Parathyroid adenoma (tissue), 2 donors: ENCODE data around the gene TRIM71.
A peak's percentile ranks its signal among the peaks of the same experiment; 100 is the strongest.

Experiments
- H2AFZ ChIP-seq: fragments of 300-600 bp; sonication (generic); one replicate; pipeline ENCODE4 v1.7.0; 2017; ENCODE audit warnings: antibody characterized with exemption, mild to moderate bottlenecking
- H3K27ac ChIP-seq: fragments of 300-600 bp; sonication (generic); one replicate; pipeline ENCODE4 v1.7.0; 2017
- H3K27me3 ChIP-seq: fragments of 300-600 bp; sonication (generic); one replicate; pipeline ENCODE4 v1.7.0; 2017; ENCODE audit warnings: low read length; ENCODE audit not compliant: control insufficient read depth, insufficient read depth
- H3K36me3 ChIP-seq: fragments of 300-600 bp; sonication (generic); one replicate; pipeline ENCODE4 v1.7.0; 2017; ENCODE audit warnings: low read length; ENCODE audit not compliant: control insufficient read depth, insufficient read depth
- H3K4me1 ChIP-seq: fragments of 300-600 bp; sonication (generic); one replicate; pipeline ENCODE4 v1.7.0; 2017; ENCODE audit warnings: control low read depth
- H3K4me2 ChIP-seq: fragments of 300-600 bp; sonication (generic); one replicate; pipeline ENCODE4 v1.7.0; 2017; ENCODE audit warnings: low read length
- H3K4me3 ChIP-seq: fragments of 300-600 bp; sonication (generic); one replicate; pipeline ENCODE4 v1.7.0; 2017; ENCODE audit warnings: low read depth, low read length
- H3K79me2 ChIP-seq: fragments of 300-600 bp; sonication (generic); one replicate; pipeline ENCODE4 v1.7.0; 2017; ENCODE audit warnings: control low read depth
- H3K9ac ChIP-seq: fragments of 300-600 bp; sonication (generic); one replicate; pipeline ENCODE4 v1.7.0; 2017; ENCODE audit warnings: mild to moderate bottlenecking
- H3K9me3 ChIP-seq: fragments of 300-600 bp; sonication (generic); one replicate; pipeline ENCODE4 v1.7.0; 2017; ENCODE audit warnings: low read length; ENCODE audit not compliant: control insufficient read depth
- TF ChIP-seq, protein P1 (sequence below): fragments of 300-600 bp; sonication (generic); IDR thresholded peaks from one replicate; pipeline ENCODE4 v1.7.0; 2017; ENCODE audit warnings: antibody characterized with exemption, mild to moderate bottlenecking
- donor health status: primary hyperparathyroidism.

The TRIM71 gene

DNA sequence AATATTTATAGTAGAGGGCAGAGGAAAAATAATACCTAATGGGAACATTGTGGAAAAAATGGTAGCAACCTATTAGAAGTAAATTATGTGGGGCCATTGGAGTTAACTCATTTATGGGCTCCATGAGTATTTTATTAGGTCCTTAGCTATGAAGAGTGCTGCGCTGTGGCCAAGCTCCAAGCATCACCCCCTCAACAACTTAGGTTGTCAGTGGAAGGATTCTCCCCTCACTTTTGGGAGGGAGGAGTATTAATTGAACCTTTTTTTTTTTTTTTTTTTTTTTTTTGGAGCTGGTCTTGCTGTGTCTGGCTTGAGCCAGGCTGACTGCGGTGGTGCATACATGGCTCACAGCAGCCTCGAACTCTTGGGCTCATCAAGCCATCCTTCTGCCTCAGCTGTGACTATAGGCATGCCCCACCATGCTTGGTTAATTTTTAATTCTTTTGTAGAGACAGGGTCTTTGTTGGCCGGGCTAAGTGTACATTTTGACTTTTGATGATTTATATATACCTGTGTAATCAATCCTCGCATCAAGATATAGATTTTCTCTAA lies 45.2 kb downstream of the TRIM71 start:
- no peaks in the 10 kb centered on the region for H3K4me1 ChIP-seq
- TF ChIP-seq, protein P1, sequence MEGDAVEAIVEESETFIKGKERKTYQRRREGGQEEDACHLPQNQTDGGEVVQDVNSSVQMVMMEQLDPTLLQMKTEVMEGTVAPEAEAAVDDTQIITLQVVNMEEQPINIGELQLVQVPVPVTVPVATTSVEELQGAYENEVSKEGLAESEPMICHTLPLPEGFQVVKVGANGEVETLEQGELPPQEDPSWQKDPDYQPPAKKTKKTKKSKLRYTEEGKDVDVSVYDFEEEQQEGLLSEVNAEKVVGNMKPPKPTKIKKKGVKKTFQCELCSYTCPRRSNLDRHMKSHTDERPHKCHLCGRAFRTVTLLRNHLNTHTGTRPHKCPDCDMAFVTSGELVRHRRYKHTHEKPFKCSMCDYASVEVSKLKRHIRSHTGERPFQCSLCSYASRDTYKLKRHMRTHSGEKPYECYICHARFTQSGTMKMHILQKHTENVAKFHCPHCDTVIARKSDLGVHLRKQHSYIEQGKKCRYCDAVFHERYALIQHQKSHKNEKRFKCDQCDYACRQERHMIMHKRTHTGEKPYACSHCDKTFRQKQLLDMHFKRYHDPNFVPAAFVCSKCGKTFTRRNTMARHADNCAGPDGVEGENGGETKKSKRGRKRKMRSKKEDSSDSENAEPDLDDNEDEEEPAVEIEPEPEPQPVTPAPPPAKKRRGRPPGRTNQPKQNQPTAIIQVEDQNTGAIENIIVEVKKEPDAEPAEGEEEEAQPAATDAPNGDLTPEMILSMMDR: no peak
- no peak overlapping the region for H3K9ac ChIP-seq
- no peaks in the 10 kb centered on the region for H3K27me3 ChIP-seq
- no peak overlapping the region for H3K27ac ChIP-seq
- no peak overlapping the region for H2AFZ ChIP-seq
- H3K9me3 ChIP-seq: no peaks in the 10 kb centered on the region
- no peaks in the 10 kb centered on the region for H3K36me3 ChIP-seq
- H3K4me3 ChIP-seq: no peak overlapping the region
- no peak overlapping the region for H3K4me2 ChIP-seq
- H3K79me2 ChIP-seq: no peaks in the 10 kb centered on the region

DNA sequence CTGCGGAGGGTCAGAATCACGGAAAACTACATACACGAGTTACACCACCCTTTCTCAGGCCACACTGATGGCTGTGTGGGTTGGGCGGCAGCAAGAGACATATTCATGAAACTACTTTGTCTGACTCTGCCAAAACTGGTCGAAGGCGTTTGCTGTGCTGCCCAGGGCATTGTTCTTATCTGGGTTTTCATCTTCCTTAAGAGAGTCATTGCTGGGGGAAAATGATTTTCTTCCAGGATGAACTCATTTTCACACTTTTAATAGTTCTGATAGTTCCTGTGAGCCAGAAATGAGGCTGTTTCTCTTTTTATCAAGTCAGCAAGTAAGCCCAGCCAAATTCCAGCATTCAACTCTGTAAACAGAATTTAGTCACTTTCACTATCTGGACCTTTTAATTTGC lies 47.6 kb downstream of the TRIM71 start:
- Histone ChIP-seq H3K4me3 (no peak overlapping the region), H3K4me1 (no peaks in the 10 kb centered on the region), H3K9me3 (no peaks in the 10 kb centered on the region), H3K27ac (no peak overlapping the region), H3K79me2 (no peaks in the 10 kb centered on the region), H2AFZ (peak overlapping the region; percentile 58), H3K27me3 (no peaks in the 10 kb centered on the region), H3K4me2 (peak overlapping the region; percentile 26), H3K36me3 (no peaks in the 10 kb centered on the region), H3K9ac (no peak overlapping the region)
- TF ChIP-seq, protein P1: no peak

DNA sequence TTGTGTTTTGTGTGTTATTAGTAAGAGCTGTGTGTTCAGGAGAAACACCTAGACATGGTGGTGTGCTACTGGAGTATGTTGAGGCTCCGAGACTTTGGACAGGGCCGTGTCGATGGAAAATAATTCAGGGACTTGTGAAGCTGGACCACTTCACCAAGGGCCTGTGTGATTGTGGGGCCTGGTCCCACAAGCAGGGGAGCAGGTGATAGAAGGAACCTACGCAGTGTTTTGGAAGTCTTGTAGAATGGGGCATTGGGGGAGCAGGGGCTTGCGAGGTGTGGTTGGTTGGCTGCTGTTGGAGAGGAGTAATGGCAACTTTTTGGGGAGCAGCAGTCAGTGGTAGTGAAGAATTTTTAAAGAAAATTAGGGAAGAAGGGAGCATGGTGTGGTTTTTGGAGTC lies 48.7 kb downstream of the TRIM71 start:
- Histone ChIP-seq H3K4me2 (no peak overlapping the region), H3K9me3 (no peaks in the 10 kb centered on the region), H3K27ac (no peak overlapping the region), H3K36me3 (no peaks in the 10 kb centered on the region), H3K4me1 (no peaks in the 10 kb centered on the region), H3K79me2 (no peaks in the 10 kb centered on the region), H3K9ac (no peak overlapping the region), H3K27me3 (no peaks in the 10 kb centered on the region), H3K4me3 (no peak overlapping the region), H2AFZ (no peak overlapping the region)
- TF ChIP-seq, protein P1: no peak

DNA sequence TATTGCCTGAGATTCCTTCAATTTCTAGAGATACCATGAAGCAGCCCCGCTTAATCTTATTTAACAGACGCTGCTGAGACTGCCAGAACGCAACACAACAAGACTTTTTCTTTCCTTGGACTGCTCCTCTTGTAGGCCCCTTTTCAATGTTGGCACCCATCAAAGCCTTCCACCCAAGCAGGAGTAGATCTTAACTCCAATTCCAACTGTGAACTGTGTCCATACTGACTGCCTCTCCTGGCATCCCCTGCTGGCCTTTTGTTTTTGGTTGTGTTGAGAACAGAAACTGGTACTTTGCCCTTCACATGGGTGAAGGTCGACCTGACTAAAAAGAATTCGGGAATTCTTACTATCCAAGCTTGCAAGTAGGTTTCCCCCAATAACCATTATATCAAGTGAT lies 50.2 kb downstream of the TRIM71 start:
- H3K4me3 ChIP-seq: no peak overlapping the region
- H3K27me3 ChIP-seq: no peaks in the 10 kb centered on the region
- no peak overlapping the region for H3K4me2 ChIP-seq
- no peaks in the 10 kb centered on the region for H3K36me3 ChIP-seq
- H3K9ac ChIP-seq: no peak overlapping the region
- no peaks in the 10 kb centered on the region for H3K4me1 ChIP-seq
- H3K79me2 ChIP-seq: no peaks in the 10 kb centered on the region
- TF ChIP-seq, protein P1: no peak
- no peak overlapping the region for H3K27ac ChIP-seq
- no peaks in the 10 kb centered on the region for H3K9me3 ChIP-seq
- H2AFZ ChIP-seq: no peak overlapping the region
